ENCODE results near the gene ZNF484.

Gene ZNF484

DNA sequence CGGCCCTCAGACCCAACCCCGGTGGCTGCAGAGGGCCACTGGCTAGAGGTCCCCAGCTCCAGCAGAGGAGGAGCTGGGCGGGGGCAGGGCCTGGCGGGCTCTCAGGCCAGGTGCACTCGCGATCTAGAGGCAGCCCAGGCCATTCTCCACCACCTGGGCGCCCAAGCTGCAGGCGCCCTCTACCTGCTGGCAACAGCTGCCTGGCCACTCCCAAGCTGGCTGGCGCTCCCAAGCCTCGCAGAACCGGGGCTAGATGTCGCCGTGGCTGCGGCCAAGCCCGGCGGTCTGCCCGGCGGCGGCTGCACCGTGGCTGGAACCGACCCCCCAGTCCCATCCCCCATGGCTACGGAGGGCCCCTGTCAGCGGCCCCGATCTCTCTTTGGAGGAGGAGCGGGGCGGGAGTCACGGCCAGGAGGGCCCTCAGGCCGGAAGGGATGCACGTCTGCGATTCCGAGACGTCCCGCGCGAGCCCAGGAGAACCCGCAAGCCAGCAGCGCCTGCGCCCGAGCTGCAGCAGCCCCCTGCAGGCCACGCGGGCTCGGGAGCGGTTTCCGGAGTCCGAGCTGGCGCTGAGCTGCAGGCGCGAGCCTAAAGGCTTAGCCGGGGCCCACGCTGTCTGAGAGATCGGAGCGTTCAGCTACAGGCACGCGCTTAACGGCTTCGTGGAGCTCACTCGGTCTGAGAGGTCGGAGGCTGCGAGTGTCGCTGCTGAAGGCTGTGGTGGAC lies 68.9 kb downstream of the ZNF484 start:
- no peaks in the 10 kb centered on the region for H3K27me3 ChIP-seq (ENCODE audit: low read length)
- H3K9ac ChIP-seq (ENCODE audit: low read length) = peak overlapping the region; percentile 3; the same call in 1 of the 2 replicates
- H3K4me2 ChIP-seq (ENCODE audit: low read depth, low read length, poor library complexity, severe bottlenecking) = peak overlapping the region; percentile 55

DNA sequence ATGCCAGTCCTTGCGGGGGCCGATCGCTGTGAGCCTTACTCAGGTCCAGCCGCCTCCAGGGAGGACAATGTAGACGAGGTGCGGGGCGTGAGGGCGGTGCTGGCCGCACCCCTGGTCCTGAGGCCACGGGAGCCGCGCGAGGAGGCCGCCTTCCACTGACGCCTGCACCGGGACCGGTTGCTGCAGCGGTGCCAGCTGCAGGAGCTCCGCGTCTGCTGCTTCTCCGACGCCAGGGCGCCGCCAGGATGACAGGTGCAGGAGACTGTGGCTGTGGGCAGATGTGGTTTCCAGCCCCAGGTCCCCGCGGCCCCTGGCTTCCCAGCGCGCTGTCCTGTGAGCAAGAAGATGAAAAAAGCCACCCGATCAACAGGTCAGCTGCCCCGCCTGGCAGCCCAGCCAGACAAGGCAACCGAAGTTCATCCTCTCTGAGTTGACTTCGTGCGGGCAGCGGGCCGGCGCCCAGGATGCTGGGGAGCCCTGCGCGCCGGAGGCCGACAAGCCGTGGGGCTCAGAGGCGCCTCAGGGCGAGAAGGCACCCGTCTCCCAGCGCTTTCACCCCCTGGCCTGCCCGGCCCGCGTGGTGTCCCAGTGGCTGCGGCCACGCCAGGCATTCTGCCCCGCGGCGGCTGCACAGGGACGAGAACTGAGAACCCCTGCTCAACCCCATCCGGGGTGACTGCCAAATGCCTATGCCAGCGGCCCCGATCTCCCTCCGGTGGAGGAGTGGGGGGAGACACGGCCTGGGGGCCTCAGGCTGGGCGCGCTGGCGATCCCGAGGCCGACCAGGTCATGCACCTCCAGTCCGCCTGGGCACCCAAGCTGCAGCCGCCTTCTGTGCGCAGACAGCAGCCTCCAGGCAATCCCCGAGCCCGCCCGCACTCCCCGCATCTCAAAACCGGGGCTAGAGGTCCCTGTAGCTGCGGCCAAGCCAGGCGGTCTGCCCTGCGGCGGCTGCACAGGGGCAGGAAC lies 69.8 kb downstream of the ZNF484 start:
- Histone ChIP-seq H3K4me2 (ENCODE audit: low read depth, low read length, poor library complexity, severe bottlenecking) (peak overlapping the region; percentile 55), H3K27me3 (ENCODE audit: low read length) (no peaks in the 10 kb centered on the region), H3F3A (ENCODE audit: insufficient read depth) (no peaks in the 10 kb centered on the region; the same call in 1 of the 2 replicates), H3K9me2 (replicated peaks; ENCODE audit: insufficient read depth, low read length) (no peaks in the 10 kb centered on the region), H4K20me1 (ENCODE audit: low read depth, low read length) (no peaks in the 10 kb centered on the region), H2AFZ (ENCODE audit: low read depth, low read length, severe bottlenecking) (no peak overlapping the region), H3K27ac (ENCODE audit: low read depth, low read length) (no peak overlapping the region), H3K9me3 (ENCODE audit: insufficient read depth, low read length) (no peaks in the 10 kb centered on the region), H3K79me2 (ENCODE audit: insufficient read depth, low read length) (no peaks in the 10 kb centered on the region), H3K9ac (ENCODE audit: low read length) (no peak overlapping the region), H3K4me3 (ENCODE audit: insufficient read depth, low read length, poor library complexity, severe bottlenecking) (peak overlapping the region; percentile 34), H3K36me3 (ENCODE audit: low read length) (no peaks in the 10 kb centered on the region)
- no peak for TF ChIP-seq EZH2phosphoT487 (conservative IDR thresholded peaks at IDR 0.05; ENCODE audit: low read length)
- TF ChIP-seq, protein P1, sequence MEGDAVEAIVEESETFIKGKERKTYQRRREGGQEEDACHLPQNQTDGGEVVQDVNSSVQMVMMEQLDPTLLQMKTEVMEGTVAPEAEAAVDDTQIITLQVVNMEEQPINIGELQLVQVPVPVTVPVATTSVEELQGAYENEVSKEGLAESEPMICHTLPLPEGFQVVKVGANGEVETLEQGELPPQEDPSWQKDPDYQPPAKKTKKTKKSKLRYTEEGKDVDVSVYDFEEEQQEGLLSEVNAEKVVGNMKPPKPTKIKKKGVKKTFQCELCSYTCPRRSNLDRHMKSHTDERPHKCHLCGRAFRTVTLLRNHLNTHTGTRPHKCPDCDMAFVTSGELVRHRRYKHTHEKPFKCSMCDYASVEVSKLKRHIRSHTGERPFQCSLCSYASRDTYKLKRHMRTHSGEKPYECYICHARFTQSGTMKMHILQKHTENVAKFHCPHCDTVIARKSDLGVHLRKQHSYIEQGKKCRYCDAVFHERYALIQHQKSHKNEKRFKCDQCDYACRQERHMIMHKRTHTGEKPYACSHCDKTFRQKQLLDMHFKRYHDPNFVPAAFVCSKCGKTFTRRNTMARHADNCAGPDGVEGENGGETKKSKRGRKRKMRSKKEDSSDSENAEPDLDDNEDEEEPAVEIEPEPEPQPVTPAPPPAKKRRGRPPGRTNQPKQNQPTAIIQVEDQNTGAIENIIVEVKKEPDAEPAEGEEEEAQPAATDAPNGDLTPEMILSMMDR (IDR thresholded peaks at IDR 0.05; ENCODE audit: insufficient read depth, low read length, poor library complexity, severe bottlenecking) = no peak

More for the DNA sequence above, 68.9 kb downstream of the ZNF484 start:
- no peak for TF ChIP-seq EZH2phosphoT487 (conservative IDR thresholded peaks at IDR 0.05; ENCODE audit: low read length)
- TF ChIP-seq, protein P1 (IDR thresholded peaks at IDR 0.05; ENCODE audit: insufficient read depth, low read length, poor library complexity, severe bottlenecking) = peak; percentile 30
- H3K9me3 ChIP-seq (ENCODE audit: insufficient read depth, low read length) = no peaks in the 10 kb centered on the region
- peak overlapping the region; percentile 34 for H3K4me3 ChIP-seq (ENCODE audit: insufficient read depth, low read length, poor library complexity, severe bottlenecking)
- H3K36me3 ChIP-seq (ENCODE audit: low read length) = no peaks in the 10 kb centered on the region
- no peaks in the 10 kb centered on the region for H3K79me2 ChIP-seq (ENCODE audit: insufficient read depth, low read length)
- peak overlapping the region; percentile 51 for H2AFZ ChIP-seq (ENCODE audit: low read depth, low read length, severe bottlenecking)
- H3K9me2 ChIP-seq (replicated peaks; ENCODE audit: insufficient read depth, low read length) = no peaks in the 10 kb centered on the region
- H3F3A ChIP-seq (ENCODE audit: insufficient read depth) = no peaks in the 10 kb centered on the region; the same call in 1 of the 2 replicates
- H3K27ac ChIP-seq (ENCODE audit: low read depth, low read length) = no peak overlapping the region
- no peaks in the 10 kb centered on the region for H4K20me1 ChIP-seq (ENCODE audit: low read depth, low read length)

DNA sequence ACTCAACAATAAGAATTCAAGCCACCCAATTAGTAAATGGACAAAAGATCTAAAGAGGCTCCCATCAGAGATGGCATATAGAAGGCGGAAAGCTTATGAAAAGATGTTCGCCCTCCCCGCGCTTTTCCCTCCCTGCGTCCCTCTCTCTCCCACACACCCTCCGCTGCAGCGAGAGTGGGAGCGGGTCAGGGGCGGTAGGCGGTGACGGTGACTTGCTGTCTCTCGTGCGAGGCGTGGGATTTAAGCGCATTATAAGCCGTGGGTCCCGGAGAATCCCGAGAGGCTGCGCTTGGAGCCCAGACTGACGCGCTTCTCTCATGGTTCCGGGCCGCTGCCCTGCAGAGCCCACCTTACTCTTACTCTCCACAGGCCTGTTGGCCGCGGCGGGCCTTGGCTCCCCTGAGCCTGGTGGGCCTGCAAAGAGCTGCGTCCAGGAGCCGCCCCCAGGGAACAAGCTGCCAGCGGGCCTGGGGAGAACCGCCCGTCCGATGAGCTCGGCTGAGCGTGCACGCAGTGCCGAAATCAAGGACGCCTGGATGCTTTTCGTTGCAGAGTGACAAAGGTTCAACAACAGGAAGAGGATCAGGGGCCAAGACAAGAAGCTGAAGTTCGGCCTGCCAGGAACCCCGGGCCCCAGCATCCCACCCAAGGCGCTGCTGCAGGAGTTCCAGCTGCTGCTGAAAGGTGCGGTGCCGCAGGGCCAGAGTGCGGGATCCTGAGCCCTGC lies 70.6 kb downstream of the ZNF484 start:
- Histone ChIP-seq H3K4me2 (ENCODE audit: low read depth, low read length, poor library complexity, severe bottlenecking) (no peak overlapping the region), H3K27me3 (ENCODE audit: low read length) (no peaks in the 10 kb centered on the region), H3K27ac (ENCODE audit: low read depth, low read length) (no peak overlapping the region), H3F3A (ENCODE audit: insufficient read depth) (no peaks in the 10 kb centered on the region; the same call in 1 of the 2 replicates), H3K9me3 (ENCODE audit: insufficient read depth, low read length) (no peaks in the 10 kb centered on the region), H3K9ac (ENCODE audit: low read length) (no peak overlapping the region), H3K36me3 (ENCODE audit: low read length) (no peaks in the 10 kb centered on the region), H3K79me2 (ENCODE audit: insufficient read depth, low read length) (no peaks in the 10 kb centered on the region), H4K20me1 (ENCODE audit: low read depth, low read length) (no peaks in the 10 kb centered on the region), H2AFZ (ENCODE audit: low read depth, low read length, severe bottlenecking) (no peak overlapping the region), H3K9me2 (replicated peaks; ENCODE audit: insufficient read depth, low read length) (no peaks in the 10 kb centered on the region), H3K4me3 (ENCODE audit: insufficient read depth, low read length, poor library complexity, severe bottlenecking) (no peak overlapping the region)
- TF ChIP-seq, protein P1 (IDR thresholded peaks at IDR 0.05; ENCODE audit: insufficient read depth, low read length, poor library complexity, severe bottlenecking) = no peak
- TF ChIP-seq EZH2phosphoT487 (conservative IDR thresholded peaks at IDR 0.05; ENCODE audit: low read length) = no peak

All from SU-DHL-6 (cell line).